Naive thymus-derived CD4-positive, alpha-beta T cell (primary cell): ENCODE results near the gene OR1S2. TPM values are rescaled to one million over a fixed set of nuclear protein-coding genes. Genes with fewer than 3 reads are reported as not detected.
"Not testable (repeated sequence)": the region's sequence is repeated elsewhere in the genome, so short reads cannot be mapped to it uniquely, and the experiment has no call there.

ENCODE experiments used
- ATAC-seq: fragments of 150-1000 bp; cut with Tn5 transposase; 2 replicates; pipeline ENCODE4 v1.10.0; 2021; ENCODE audit warnings: mild to moderate bottlenecking, moderate library complexity
- CTCF ChIA-PET: fragments of 350-600 bp; sonication (Branson Sonifier 250); formaldehyde crosslinking; loops from one replicate; lab custom pipeline; 2021; ENCODE audit warnings: antibody characterized with exemption; lab: Charles Lee
- POLR2A ChIA-PET: fragments of 350-600 bp; sonication (Branson Sonifier 250); formaldehyde crosslinking; loops from one replicate; lab custom pipeline; 2021; ENCODE audit warnings: antibody characterized with exemption, inconsistent platforms; lab: Charles Lee
- DNase-seq, 9 donors: peaks; one replicate each; pipeline versions ENCODE4 v3.0.0 to v3.0.0-alpha.2; 2020 to 2022; ENCODE audit warnings: mixed read lengths in 1 of 9
- H3K27ac ChIP-seq: one replicate; pipeline ENCODE4 v1.7.0; 2013; ENCODE audit warnings: mild to moderate bottlenecking, low read depth, low read length, moderate library complexity
- H3K27me3 ChIP-seq, 2 donors: one replicate each; pipeline ENCODE4 v1.7.0; 2013; ENCODE audit warnings: low read length in 2 of 2, mild to moderate bottlenecking in 2 of 2, moderate library complexity in 2 of 2; ENCODE audit not compliant: control insufficient read depth in 2 of 2, insufficient read depth in 2 of 2
- H3K36me3 ChIP-seq, 3 experiments: 1 replicate in 2 of 3; 2 replicates in 1 of 3; pipeline ENCODE4 v1.7.0; 2013; ENCODE audit warnings: low read length in 3 of 3, mild to moderate bottlenecking in 3 of 3, moderate library complexity in 1 of 3; ENCODE audit not compliant: insufficient read depth in 3 of 3, control insufficient read depth in 2 of 3
- H3K4me1 ChIP-seq, 2 donors: one replicate each; pipeline ENCODE4 v1.7.0; 2013; ENCODE audit warnings: low read length in 2 of 2, mild to moderate bottlenecking in 2 of 2, moderate library complexity in 1 of 2; ENCODE audit not compliant: control insufficient read depth in 2 of 2, insufficient read depth in 2 of 2
- H3K4me3 ChIP-seq: 2 replicates; pipeline ENCODE4 v1.7.0; 2013; ENCODE audit warnings: mild to moderate bottlenecking, low read length
- H3K9me3 ChIP-seq, 3 experiments: 1 replicate in 2 of 3; 2 replicates in 1 of 3; pipeline ENCODE4 v1.7.0; 2013; ENCODE audit warnings: low read length in 3 of 3; ENCODE audit not compliant: control insufficient read depth in 2 of 3
- H3K27ac Mint-ChIP-seq, 9 donors: one replicate each; pipeline ENCODE4 v1.8.0; 2020 to 2022; ENCODE audit warnings: mixed read lengths in 9 of 9, mild to moderate bottlenecking in 8 of 9, moderate library complexity in 5 of 9, inconsistent platforms in 2 of 9
- H3K27me3 Mint-ChIP-seq, 5 donors: one replicate each; pipeline ENCODE4 v1.8.0; 2021 to 2022; ENCODE audit warnings: mixed read lengths in 5 of 5, mild to moderate bottlenecking in 1 of 5
- H3K36me3 Mint-ChIP-seq, 5 donors: one replicate each; pipeline ENCODE4 v1.8.0; 2020 to 2022; ENCODE audit warnings: mixed read lengths in 5 of 5, mild to moderate bottlenecking in 3 of 5, inconsistent platforms in 1 of 5
- H3K4me1 Mint-ChIP-seq, 7 donors: one replicate each; pipeline ENCODE4 v1.8.0; 2020 to 2022; ENCODE audit warnings: mixed read lengths in 7 of 7, mild to moderate bottlenecking in 3 of 7, inconsistent platforms in 1 of 7
- H3K4me3 Mint-ChIP-seq, 10 donors: one replicate each; pipeline ENCODE4 v1.8.0; 2020 to 2022; ENCODE audit warnings: mild to moderate bottlenecking in 10 of 10, mixed read lengths in 10 of 10, moderate library complexity in 6 of 10, inconsistent platforms in 2 of 10
- H3K9me3 Mint-ChIP-seq, 11 donors: one replicate each; pipeline ENCODE4 v1.8.0; 2020 to 2022; ENCODE audit warnings: mixed read lengths in 11 of 11, mild to moderate bottlenecking in 4 of 11, inconsistent platforms in 1 of 11, moderate library complexity in 1 of 11
- intact Hi-C, 2 donors: fragments of 100-400 bp; cut with micrococcal nuclease; formaldehyde crosslinking; loops; one replicate each; pipeline ENCODE4 v1.15.1; 2023
- polyA plus RNA-seq, 2 donors: library from polyadenylated mRNA; unstranded; fragments of 300-500 nt; fragmentation: Illumina TruSeq; gene quantifications; one replicate each; pipeline ENCODE4 v1.2.3, GENCODE V29; 2021
- total RNA-seq, 6 experiments: library from RNA in 5 of 6; stranded (reverse) in 5 of 6; gene quantifications; 1 replicate in 5 of 6; 2 replicates in 1 of 6; pipeline ENCODE4 v1.2.3 and lab custom pipeline; 2021 to 2026

The OR1S2 gene, protein sequence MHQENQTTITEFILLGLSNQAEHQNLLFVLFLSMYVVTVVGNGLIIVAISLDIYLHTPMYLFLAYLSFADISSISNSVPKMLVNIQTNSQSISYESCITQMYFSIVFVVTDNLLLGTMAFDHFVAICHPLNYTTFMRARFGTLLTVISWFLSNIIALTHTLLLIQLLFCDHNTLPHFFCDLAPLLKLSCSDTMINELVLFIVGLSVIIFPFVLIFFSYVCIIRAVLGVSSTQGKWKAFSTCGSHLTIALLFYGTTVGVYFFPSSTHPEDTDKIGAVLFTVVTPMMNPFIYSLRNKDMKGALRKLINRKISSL
- total RNA-seq (not detected), polyA plus RNA-seq (not detected), total RNA-seq (lab: John Stamatoyannopoulos, UW) (not detected)

DNA sequence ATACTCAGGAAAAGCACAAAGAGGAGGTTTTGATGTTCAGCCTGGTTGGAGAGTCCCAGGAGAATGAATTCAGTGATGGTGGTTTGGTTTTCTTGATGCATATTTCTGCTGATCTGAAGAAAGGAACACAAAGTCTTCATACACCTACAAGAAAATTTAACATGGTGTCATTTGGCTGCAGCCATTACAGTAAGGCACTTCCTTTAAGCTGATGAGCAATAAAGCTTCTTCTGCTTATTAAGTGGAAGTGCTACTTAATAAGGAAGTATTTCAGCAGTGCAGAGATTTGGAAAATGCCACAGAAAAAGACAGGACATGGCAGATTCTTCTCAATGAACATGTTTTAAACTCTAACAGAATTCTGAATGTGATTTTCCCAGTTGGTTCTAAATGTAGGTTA lies at the start of gene OR1S2:
Gene OR1S2 (minus strand): TSS at position 101 of the 400 bp plus-strand sequence. CDS start 0 bp downstream, at position 101.
- no peaks in the 10 kb centered on the region for H3K27me3 ChIP-seq
- peaks cover 0 to 58% (median 47%) of the 10 kb centered on the region in 5 donors for H3K27me3 Mint-ChIP-seq
- H3K36me3 Mint-ChIP-seq: peaks cover 0 to 7% (median 0%) of the 10 kb centered on the region in 5 donors
- POLR2A ChIA-PET: no interaction called here
- no peaks in the 10 kb centered on the region for H3K36me3 ChIP-seq
- H3K4me1 ChIP-seq: no peaks in the 10 kb centered on the region
- H3K4me1 Mint-ChIP-seq: no peaks in the 10 kb centered on the region
- DNase-seq (no peak), ATAC-seq (no peak)
- H3K9me3 Mint-ChIP-seq: peaks cover 0 to 8% (median 2%) of the 10 kb centered on the region in 11 donors
- CTCF ChIA-PET: no interaction called here
- no peak within 1 kb of the TSS for H3K4me3 Mint-ChIP-seq
- H3K27ac Mint-ChIP-seq: no peak within 1 kb of the TSS
- no peak within 1 kb of the TSS for H3K4me3 ChIP-seq
- H3K9me3 ChIP-seq: no peaks in the 10 kb centered on the region
- H3K27ac ChIP-seq: no peak within 1 kb of the TSS
- intact Hi-C loops: no loop called here

- ATAC-seq (no peak), DNase-seq (no peak)
- H3K27ac Mint-ChIP-seq: no peak overlapping the region
- H3K27me3 ChIP-seq: no peaks in the 10 kb centered on the region
- H3K4me3 ChIP-seq: no peak overlapping the region
- intact Hi-C loops: no loop called here
- ChIA-PET CTCF (no interaction called here), POLR2A (no interaction called here)
- H3K36me3 ChIP-seq: no peaks in the 10 kb centered on the region
- peaks cover 3 to 42% (median 29%) of the 10 kb centered on the region in 5 donors for H3K27me3 Mint-ChIP-seq
- peaks cover 0 to 36% (median 11%) of the 10 kb centered on the region in 11 donors for H3K9me3 Mint-ChIP-seq
- H3K27ac ChIP-seq: no peak overlapping the region
- peaks cover 0 to 3% (median 0%) of the 10 kb centered on the region in 5 donors for H3K36me3 Mint-ChIP-seq
- peaks cover 0 to 4% (median 0%) of the 10 kb centered on the region in 3 experiments for H3K9me3 ChIP-seq
- H3K4me3 Mint-ChIP-seq: no peak overlapping the region
- no peaks in the 10 kb centered on the region for H3K4me1 Mint-ChIP-seq
- no peaks in the 10 kb centered on the region for H3K4me1 ChIP-seq
These were observed 40.0 kb upstream of the OR1S2 start for GRCh38 chr11:58243954-58244353.

DNA sequence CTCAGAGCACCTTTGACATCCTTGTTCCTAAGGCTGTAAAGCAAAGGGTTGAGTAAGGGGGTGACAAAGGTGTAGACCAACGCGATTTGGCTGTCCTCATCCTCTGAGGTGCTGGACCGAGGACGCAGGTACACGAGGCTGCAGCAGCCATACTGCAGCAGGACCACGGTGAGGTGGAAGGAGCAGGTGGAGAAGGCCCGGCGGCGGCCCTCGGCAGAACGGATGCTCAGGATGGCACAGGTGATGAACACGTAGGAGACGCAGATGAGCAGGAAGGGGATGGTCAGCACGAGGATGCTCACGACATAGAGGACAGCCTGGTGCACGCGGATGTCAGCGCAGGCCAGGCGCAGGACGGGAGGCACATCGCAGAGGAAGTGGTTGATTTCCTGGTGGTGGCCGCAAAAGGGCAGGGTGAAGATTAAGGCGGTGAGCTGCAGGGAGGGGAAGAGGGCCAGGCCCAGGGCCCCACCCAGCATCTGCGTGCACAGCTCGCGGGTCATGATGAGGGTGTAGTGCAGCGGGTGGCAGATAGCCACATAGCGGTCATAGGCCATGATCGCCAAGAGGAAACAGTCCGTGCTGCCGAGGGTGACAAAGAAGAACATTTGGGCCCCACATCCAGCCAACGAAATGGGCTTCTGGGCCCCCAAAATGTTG lies 24.1 kb upstream of the OR1S2 start:
- H3K4me3 ChIP-seq: no peak overlapping the region
- intact Hi-C loops: no loop called here
- Mint-ChIP-seq H3K27me3 (peaks cover 0 to 28% (median 9%) of the 10 kb centered on the region in 5 donors), H3K27ac (peak overlapping the region in 1 of 9 donors; percentile 65), H3K36me3 (peaks cover 0 to 12% (median 0%) of the 10 kb centered on the region in 5 donors), H3K4me1 (no peaks in the 10 kb centered on the region), H3K4me3 (no peak overlapping the region), H3K9me3 (peaks cover 0 to 4% (median 0%) of the 10 kb centered on the region in 11 donors)
- H3K27ac ChIP-seq: no peak overlapping the region
- H3K4me1 ChIP-seq: no peaks in the 10 kb centered on the region
- ChIA-PET POLR2A (no interaction called here), CTCF (no interaction called here)
- H3K9me3 ChIP-seq: no peaks in the 10 kb centered on the region
- ATAC-seq (no peak), DNase-seq (no peak)
- H3K27me3 ChIP-seq: no peaks in the 10 kb centered on the region
- no peaks in the 10 kb centered on the region for H3K36me3 ChIP-seq

GRCh38 chr11:58222721-58223120 lies 18.8 kb upstream of the OR1S2 start:
- H3K27ac ChIP-seq: no peak overlapping the region
- POLR2A ChIA-PET: no interaction called here
- no peaks in the 10 kb centered on the region for H3K4me1 ChIP-seq
- intact Hi-C loops: no loop called here
- Mint-ChIP-seq H3K27me3 (peaks cover 0 to 17% (median 8%) of the 10 kb centered on the region in 5 donors), H3K36me3 (peaks cover 0 to 4% (median 0%) of the 10 kb centered on the region in 5 donors), H3K4me3 (no peak overlapping the region), H3K9me3 (peaks cover 0 to under 1% (median 0%) of the 10 kb centered on the region in 11 donors), H3K27ac (no peak overlapping the region), H3K4me1 (no peaks in the 10 kb centered on the region)
- ATAC-seq: no peak
- no peaks in the 10 kb centered on the region for H3K9me3 ChIP-seq
- H3K27me3 ChIP-seq: no peaks in the 10 kb centered on the region
- CTCF ChIA-PET: no interaction called here
- H3K36me3 ChIP-seq: no peaks in the 10 kb centered on the region
- no peak overlapping the region for H3K4me3 ChIP-seq
- DNase-seq: no peak

GRCh38 chr11:58216476-58216875 lies 12.5 kb upstream of the OR1S2 start:
- intact Hi-C loops: no loop called here
- DNase-seq (no peak), ATAC-seq (no peak)
- H3K4me3 ChIP-seq: no peak overlapping the region
- no peaks in the 10 kb centered on the region for H3K27me3 ChIP-seq
- H3K36me3 ChIP-seq: no peaks in the 10 kb centered on the region
- ChIA-PET CTCF (no interaction called here), POLR2A (no interaction called here)
- no peaks in the 10 kb centered on the region for H3K4me1 Mint-ChIP-seq
- H3K9me3 Mint-ChIP-seq: peaks cover 0 to 3% (median 0%) of the 10 kb centered on the region in 11 donors
- H3K36me3 Mint-ChIP-seq: peaks cover 0 to 4% (median 0%) of the 10 kb centered on the region in 5 donors
- H3K27me3 Mint-ChIP-seq: peaks cover 0 to 13% (median 8%) of the 10 kb centered on the region in 5 donors
- no peaks in the 10 kb centered on the region for H3K9me3 ChIP-seq
- H3K27ac ChIP-seq: no peak overlapping the region
- no peak overlapping the region for H3K4me3 Mint-ChIP-seq
- H3K27ac Mint-ChIP-seq: no peak overlapping the region
- H3K4me1 ChIP-seq: no peaks in the 10 kb centered on the region

DNA sequence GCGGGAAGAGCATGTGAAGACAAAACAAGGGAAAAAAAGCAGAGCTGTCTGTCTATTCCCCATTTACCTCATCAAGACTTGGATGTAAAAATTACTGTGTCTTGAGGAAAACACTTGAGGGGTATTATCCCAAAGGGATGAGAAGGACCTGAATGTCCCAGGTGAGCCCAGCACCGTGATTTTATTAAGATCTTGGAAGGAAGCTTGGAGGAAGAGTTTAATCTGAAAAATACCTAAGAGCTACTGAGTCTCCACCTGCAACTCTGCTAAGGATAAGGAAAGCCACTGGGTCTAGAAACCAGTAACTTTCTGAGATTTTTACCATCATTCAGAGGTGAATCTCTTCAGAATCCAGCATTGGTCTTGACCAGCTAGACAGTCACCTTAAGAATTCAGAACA lies 8.5 kb upstream of the OR1S2 start, which contains the start of gene OR1S1:
Gene OR1S1 (plus strand): TSS at position 301 of the 400 bp plus-strand sequence.
- H3K27me3 ChIP-seq, H3K36me3 ChIP-seq, CTCF ChIA-PET, H3K27ac ChIP-seq, intact Hi-C loops, H3K9me3 Mint-ChIP-seq, H3K4me3 ChIP-seq, H3K9me3 ChIP-seq, H3K4me3 Mint-ChIP-seq, DNase-seq, ATAC-seq, H3K27ac Mint-ChIP-seq, POLR2A ChIA-PET, H3K4me1 ChIP-seq, H3K4me1 Mint-ChIP-seq, H3K36me3 Mint-ChIP-seq: not testable (repeated sequence)
- peaks cover 0 to 20% (median 17%) of the 10 kb centered on the region in 5 donors for H3K27me3 Mint-ChIP-seq
